Panc1 (cell line): ENCODE results near the gene C4BPB.

Experiments
- CTCF ChIP-seq: fragments of 450-650 bp; IDR thresholded peaks from 2 replicates; pipeline ENCODE4 v1.5.1; 2017; ENCODE audit warnings: mild to moderate bottlenecking
- POLR2AphosphoS5 ChIP-seq: IDR thresholded peaks from 2 replicates; pipeline ENCODE4 v1.6.1; 2012; ENCODE audit warnings: mild to moderate bottlenecking, low read depth, low read length, moderate library complexity

- no peak for TF ChIP-seq CTCF
- TF ChIP-seq POLR2AphosphoS5: no peak
Observed at GRCh38 chr1:207076181-207076955, 12.3 kb upstream of the C4BPB start.
